Transverse colon (tissue), 4 donors: ENCODE data around the gene NKPD1. TPM values are rescaled to one million over a fixed set of nuclear protein-coding genes. Genes with fewer than 3 reads are reported as not detected.
A peak's percentile ranks its signal among the peaks of the same experiment; 100 is the strongest.

ENCODE experiments used
- DNase-seq: peaks from one replicate; pipeline ENCODE4 v3.0.0-alpha.2; 2019
- H3K27ac ChIP-seq, 4 donors: fragments of 200-600 bp; sonication (generic); 2 replicates each; pipeline ENCODE4 v1.5.1; 2016 to 2018; ENCODE audit warnings: inconsistent platforms in 4 of 4
- H3K27me3 ChIP-seq: fragments of 200-600 bp; sonication (generic); 2 replicates; pipeline ENCODE4 v1.5.1; 2017; ENCODE audit warnings: inconsistent platforms
- H3K36me3 ChIP-seq, 4 donors: fragments of 200-600 bp; sonication (generic); 2 replicates each; pipeline ENCODE4 v1.5.1; 2017 to 2019; ENCODE audit warnings: inconsistent platforms in 4 of 4
- H3K4me1 ChIP-seq, 4 donors: fragments of 200-600 bp; sonication (generic); 2 replicates each; pipeline ENCODE4 v1.5.1; 2017 to 2020; ENCODE audit warnings: inconsistent platforms in 4 of 4
- H3K4me3 ChIP-seq, 4 donors: fragments of 200-600 bp; sonication (generic); 1 replicate in 1 of 4; 2 replicates in 3 of 4; pipeline versions ENCODE4 v1.5.1 to v1.6.1; 2017 to 2019; ENCODE audit warnings: inconsistent platforms in 4 of 4
- H3K9me3 ChIP-seq, 2 donors: fragments of 200-600 bp; sonication (generic); 2 replicates each; pipeline ENCODE4 v1.5.1; 2017 to 2019; ENCODE audit warnings: inconsistent platforms in 2 of 2
- CTCF ChIP-seq, 5 experiments: fragments of 200-600 bp in 3 of 5; fragments of 450-650 bp in 2 of 5; sonication (generic) in 3 of 5; IDR thresholded peaks; 1 replicate in 2 of 5; 2 replicates in 3 of 5; pipeline ENCODE4 v1.5.1; 2016 to 2017; ENCODE audit warnings: antibody characterized with exemption in 5 of 5, inconsistent platforms in 3 of 5, mild to moderate bottlenecking in 2 of 5, moderate library complexity in 1 of 5
- EP300 ChIP-seq: sonication (generic); formaldehyde crosslinking; IDR thresholded peaks from one replicate; pipeline ENCODE4 v1.6.1; 2017; ENCODE audit warnings: antibody characterized with exemption, low read depth
- POLR2A ChIP-seq: fragments of 450-650 bp; IDR thresholded peaks from one replicate; pipeline ENCODE4 v1.6.1; 2016; ENCODE audit warnings: antibody characterized with exemption, mild to moderate bottlenecking, moderate library complexity
- POLR2AphosphoS5 ChIP-seq, 3 donors: sonication (generic); formaldehyde crosslinking; IDR thresholded peaks; one replicate each; pipeline ENCODE4 v1.6.1; 2016; ENCODE audit warnings: antibody characterized with exemption in 3 of 3
- WGBS, 2 donors: methylation state at CpG; one replicate each; pipeline ENCODE4 v1.1.5; 2018; ENCODE audit warnings: low coverage in 1 of 2; 5-methylcytosine and 5-hydroxymethylcytosine counted together
- in situ Hi-C, 4 donors: fragments of 200-750 bp; cut with MboI; loops; one replicate each; pipeline versions ENCODE4 v1.15.0 to v1.15.1; 2017; ENCODE audit warnings: low sequenced_read_pairs in 3 of 4, low pct_ligation_motif_present in 1 of 4, low pct_unique_long_range_greater_than_20kb in 1 of 4
- intact Hi-C: fragments of 100-400 bp; cut with DNase I; formaldehyde crosslinking; loops from one replicate; pipeline ENCODE4 v1.15.1; 2023; ENCODE audit warnings: low total_unique reads
- total RNA-seq, 4 donors: library from RNA; depleted of rRNA; stranded (reverse); fragments of >200 nt; gene quantifications; one replicate each; pipeline ENCODE4 v1.1.0, GENCODE V29; 2016

The NKPD1 gene
- total RNA-seq, 4 donors from 2014 or later, result 0.32 to 1.5 TPM; not detected in 2

- in situ Hi-C loops (no loop called here), intact Hi-C loops (no loop called here)
- DNase-seq, result no peak
- Histone ChIP-seq H3K36me3 (peaks cover 0 to 7% (median 0%) of the 10 kb centered on the region in 4 donors), H3K4me1 (peaks cover 0 to 17% (median 0%) of the 10 kb centered on the region in 4 donors), H3K9me3 (no peaks in the 10 kb centered on the region), H3K27ac (no peak overlapping the region), H3K27me3 (no peaks in the 10 kb centered on the region), H3K4me3 (no peak overlapping the region)
- 95% methylated on average over 4 to 24 of the region's 24 CpGs for WGBS, 2 donors
- no peak for TF ChIP-seq CTCF (IDR thresholded peaks at IDR 0.05)
- no peak for TF ChIP-seq POLR2A
- no peak for TF ChIP-seq EP300
- TF ChIP-seq POLR2AphosphoS5 (IDR thresholded peaks at IDR 0.05), result no peak
Measured at GRCh38 chr19:45139286-45140143, 21.3 kb downstream of the NKPD1 start.

GRCh38 chr19:45138303-45138751 lies 22.5 kb downstream of the NKPD1 start:
- intact Hi-C loops (no loop called here), in situ Hi-C loops (no loop called here)
- Histone ChIP-seq H3K27ac (peak overlapping the region in 1 of 4 donors; percentile 68), H3K27me3 (no peaks in the 10 kb centered on the region), H3K36me3 (peaks cover 0 to 7% (median 0%) of the 10 kb centered on the region in 4 donors), H3K4me1 (peaks cover 0 to 17% (median 0%) of the 10 kb centered on the region in 4 donors), H3K9me3 (no peaks in the 10 kb centered on the region), H3K4me3 (no peak overlapping the region)
- 60 to 92% methylated on average over 2 to 10 of the region's 11 CpGs for WGBS, 2 donors
- TF ChIP-seq CTCF (IDR thresholded peaks at IDR 0.05), result no peak
- no peak for TF ChIP-seq POLR2A
- TF ChIP-seq EP300, result no peak
- no peak for TF ChIP-seq POLR2AphosphoS5 (IDR thresholded peaks at IDR 0.05)
- no peak for DNase-seq

GRCh38 chr19:45137179-45137761 lies 23.5 kb downstream of the NKPD1 start:
- H3K27ac ChIP-seq, result peak overlapping the region in 3 of 4 donors; percentile 45 to 68 (median 57)
- DNase-seq, result peak; percentile 55
- peaks cover 0 to 7% (median 0%) of the 10 kb centered on the region in 4 donors for H3K36me3 ChIP-seq

More at GRCh38 chr19:45137179-45137761, 23.5 kb downstream of the NKPD1 start:
- Histone ChIP-seq H3K4me1 (peaks cover 0 to 17% (median 0%) of the 10 kb centered on the region in 4 donors), H3K9me3 (no peaks in the 10 kb centered on the region), H3K27me3 (no peaks in the 10 kb centered on the region), H3K4me3 (no peak overlapping the region)
- intact Hi-C loops (no loop called here), in situ Hi-C loops (no loop called here)
- TF ChIP-seq EP300 (no peak), POLR2A (no peak), POLR2AphosphoS5 (IDR thresholded peaks at IDR 0.05) (no peak), CTCF (IDR thresholded peaks at IDR 0.05) (no peak)
- 65 to 75% methylated on average over 1 to 16 of the region's 17 CpGs for WGBS, 2 donors
